ENCODE data around the gene SAMD3.

GRCh38 chr6:130203370-130203769, 19.4 kb downstream of the SAMD3 start:
- TF ChIP-seq CTCF (IDR thresholded peaks at IDR 0.05) (no peak), POLR2A (IDR thresholded peaks at IDR 0.05) (no peak)

All from transverse colon (tissue), 3 donors.